BE2C (cell line): ENCODE results near the gene CWC22.
"Not testable (repeated sequence)": the region's sequence is repeated elsewhere in the genome, so short reads cannot be mapped to it uniquely, and the experiment has no call there.

Experiments used
- DNase-seq: peaks from one replicate; pipeline ENCODE4 v3.0.0-alpha.2; 2020
- H3K27me3 ChIP-seq: fragments of 250-450 bp; sonication (Bioruptor Pico); 2 replicates; pipeline ENCODE4 v1.5.1; 2020; ENCODE audit warnings: mild to moderate bottlenecking
- H3K36me3 ChIP-seq: fragments of 250-450 bp; sonication (Bioruptor Pico); 2 replicates; pipeline ENCODE4 v1.5.1; 2020; ENCODE audit warnings: mild to moderate bottlenecking
- H3K4me1 ChIP-seq: fragments of 250-450 bp; sonication (Bioruptor Pico); 2 replicates; pipeline ENCODE4 v1.5.1; 2020
- H3K4me3 ChIP-seq: 2 replicates; pipeline ENCODE4 v1.5.1; 2011; ENCODE audit warnings: low read depth, low read length
- H3K9me3 ChIP-seq: fragments of 250-450 bp; sonication (Bioruptor Pico); 2 replicates; pipeline ENCODE4 v1.5.1; 2020
- CTCF ChIP-seq: IDR thresholded peaks from 2 replicates; pipeline ENCODE4 v1.5.1; 2012; ENCODE audit warnings: mild to moderate bottlenecking, low read depth, low read length

CWC22 gene

GRCh38 chr2:180017784-180018183 is 10.7 kb upstream of the CWC22 start:
- Histone ChIP-seq H3K36me3 (no peaks in the 10 kb centered on the region), H3K27me3 (no peaks in the 10 kb centered on the region), H3K9me3 (no peaks in the 10 kb centered on the region), H3K4me3 (no peak overlapping the region), H3K4me1 (no peaks in the 10 kb centered on the region)
- DNase-seq: no peak
- no peak for TF ChIP-seq CTCF

- Histone ChIP-seq H3K36me3 (no peaks in the 10 kb centered on the region), H3K9me3 (no peaks in the 10 kb centered on the region), H3K4me1 (no peaks in the 10 kb centered on the region), H3K27me3 (no peaks in the 10 kb centered on the region), H3K4me3 (no peak overlapping the region)
- TF ChIP-seq CTCF: no peak
- no peak for DNase-seq
These were observed 9.8 kb upstream of the CWC22 start for GRCh38 chr2:180016937-180017336.

- TF ChIP-seq CTCF: no peak
- no peaks in the 10 kb centered on the region for H3K4me1 ChIP-seq
- H3K36me3 ChIP-seq: no peaks in the 10 kb centered on the region
- H3K9me3 ChIP-seq: no peaks in the 10 kb centered on the region
- no peak for DNase-seq
- no peak overlapping the region for H3K4me3 ChIP-seq
- no peaks in the 10 kb centered on the region for H3K27me3 ChIP-seq
These were observed 9.0 kb upstream of the CWC22 start for GRCh38 chr2:180015951-180016709.

GRCh38 chr2:180012523-180012922 is 5.4 kb upstream of the CWC22 start:
- Histone ChIP-seq H3K9me3 (no peaks in the 10 kb centered on the region), H3K4me1 (no peaks in the 10 kb centered on the region), H3K27me3 (no peaks in the 10 kb centered on the region), H3K36me3 (no peaks in the 10 kb centered on the region), H3K4me3 (no peak overlapping the region)
- no peak for DNase-seq
- no peak for TF ChIP-seq CTCF

- Histone ChIP-seq H3K36me3 (no peaks in the 10 kb centered on the region), H3K27me3 (no peaks in the 10 kb centered on the region), H3K4me1 (no peaks in the 10 kb centered on the region), H3K9me3 (no peaks in the 10 kb centered on the region), H3K4me3 (no peak overlapping the region)
- DNase-seq: no peak
- TF ChIP-seq CTCF: no peak
These were observed 3.6 kb upstream of the CWC22 start for GRCh38 chr2:180010701-180011100.

GRCh38 chr2:180006231-180006630 is 866 bp downstream of the CWC22 start:
- H3K4me1 ChIP-seq: no peaks in the 10 kb centered on the region
- DNase-seq: no peak
- TF ChIP-seq CTCF: no peak
- H3K4me3 ChIP-seq: peak overlapping the region; percentile 94
- H3K9me3 ChIP-seq: no peaks in the 10 kb centered on the region
- no peaks in the 10 kb centered on the region for H3K36me3 ChIP-seq
- H3K27me3 ChIP-seq: no peaks in the 10 kb centered on the region

GRCh38 chr2:180005465-180005864 is 1.6 kb downstream of the CWC22 start:
- H3K27me3 ChIP-seq, H3K9me3 ChIP-seq, H3K4me1 ChIP-seq, DNase-seq, H3K36me3 ChIP-seq, H3K4me3 ChIP-seq: not testable (repeated sequence)
